Keratinocyte (primary cell): ENCODE measurements around the gene SREBF1.

Experiments
- EZH2 ChIP-seq: IDR thresholded peaks from one replicate; pipeline ENCODE4 v1.6.1; 2012; ENCODE audit warnings: inconsistent platforms, mild to moderate bottlenecking, low read length, moderate library complexity
- TF ChIP-seq, protein P1 (sequence below), 3 experiments: IDR thresholded peaks in 1 of 3; conservative IDR thresholded peaks in 1 of 3; optimal IDR thresholded peaks in 1 of 3; 2 replicates in 2 of 3; 3 replicates in 1 of 3; pipeline versions ENCODE3 to v1.5.1; 2011; ENCODE audit warnings: low read length in 3 of 3, mild to moderate bottlenecking in 3 of 3, moderate library complexity in 2 of 3, control low read depth in 1 of 3, inconsistent platforms in 1 of 3; ENCODE audit not compliant: insufficient read depth in 2 of 3; ENCODE audit errors: extremely low read depth in 1 of 3

- TF ChIP-seq, protein P1, sequence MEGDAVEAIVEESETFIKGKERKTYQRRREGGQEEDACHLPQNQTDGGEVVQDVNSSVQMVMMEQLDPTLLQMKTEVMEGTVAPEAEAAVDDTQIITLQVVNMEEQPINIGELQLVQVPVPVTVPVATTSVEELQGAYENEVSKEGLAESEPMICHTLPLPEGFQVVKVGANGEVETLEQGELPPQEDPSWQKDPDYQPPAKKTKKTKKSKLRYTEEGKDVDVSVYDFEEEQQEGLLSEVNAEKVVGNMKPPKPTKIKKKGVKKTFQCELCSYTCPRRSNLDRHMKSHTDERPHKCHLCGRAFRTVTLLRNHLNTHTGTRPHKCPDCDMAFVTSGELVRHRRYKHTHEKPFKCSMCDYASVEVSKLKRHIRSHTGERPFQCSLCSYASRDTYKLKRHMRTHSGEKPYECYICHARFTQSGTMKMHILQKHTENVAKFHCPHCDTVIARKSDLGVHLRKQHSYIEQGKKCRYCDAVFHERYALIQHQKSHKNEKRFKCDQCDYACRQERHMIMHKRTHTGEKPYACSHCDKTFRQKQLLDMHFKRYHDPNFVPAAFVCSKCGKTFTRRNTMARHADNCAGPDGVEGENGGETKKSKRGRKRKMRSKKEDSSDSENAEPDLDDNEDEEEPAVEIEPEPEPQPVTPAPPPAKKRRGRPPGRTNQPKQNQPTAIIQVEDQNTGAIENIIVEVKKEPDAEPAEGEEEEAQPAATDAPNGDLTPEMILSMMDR (optimal IDR thresholded peaks at IDR 0.05 in 1 of 3, IDR thresholded peaks at IDR 0.05 in 1 of 3, conservative IDR thresholded peaks at IDR 0.05 in 1 of 3; ENCODE audit: extremely low read depth in 1 of 3, insufficient read depth in 2 of 3, low read length in 3 of 3): no peak
- no peak for TF ChIP-seq EZH2
Measured at GRCh38 chr17:17873450-17873991, 36.7 kb upstream of the SREBF1 start.
